Mammary epithelial cell (primary cell): ENCODE measurements around the gene HDAC4.

ENCODE experiments used
- EZH2 ChIP-seq: IDR thresholded peaks from 2 replicates; pipeline ENCODE4 v1.6.1; 2012; ENCODE audit warnings: low read length, inconsistent platforms, borderline replicate concordance
- TF ChIP-seq, protein P1 (sequence below), 2 donors: IDR thresholded peaks in 1 of 2; conservative IDR thresholded peaks in 1 of 2; 2 replicates each; pipeline ENCODE4 v1.5.1; 2011 to 2012; ENCODE audit warnings: inconsistent platforms in 2 of 2, low read length in 2 of 2, mild to moderate bottlenecking in 2 of 2, control low read depth in 1 of 2, low read depth in 1 of 2; ENCODE audit not compliant: insufficient read depth in 1 of 2; ENCODE audit errors: extremely low read depth in 1 of 2

GRCh38 chr2:239070466-239070865 lies 330.4 kb downstream of the HDAC4 start:
- TF ChIP-seq, protein P1, sequence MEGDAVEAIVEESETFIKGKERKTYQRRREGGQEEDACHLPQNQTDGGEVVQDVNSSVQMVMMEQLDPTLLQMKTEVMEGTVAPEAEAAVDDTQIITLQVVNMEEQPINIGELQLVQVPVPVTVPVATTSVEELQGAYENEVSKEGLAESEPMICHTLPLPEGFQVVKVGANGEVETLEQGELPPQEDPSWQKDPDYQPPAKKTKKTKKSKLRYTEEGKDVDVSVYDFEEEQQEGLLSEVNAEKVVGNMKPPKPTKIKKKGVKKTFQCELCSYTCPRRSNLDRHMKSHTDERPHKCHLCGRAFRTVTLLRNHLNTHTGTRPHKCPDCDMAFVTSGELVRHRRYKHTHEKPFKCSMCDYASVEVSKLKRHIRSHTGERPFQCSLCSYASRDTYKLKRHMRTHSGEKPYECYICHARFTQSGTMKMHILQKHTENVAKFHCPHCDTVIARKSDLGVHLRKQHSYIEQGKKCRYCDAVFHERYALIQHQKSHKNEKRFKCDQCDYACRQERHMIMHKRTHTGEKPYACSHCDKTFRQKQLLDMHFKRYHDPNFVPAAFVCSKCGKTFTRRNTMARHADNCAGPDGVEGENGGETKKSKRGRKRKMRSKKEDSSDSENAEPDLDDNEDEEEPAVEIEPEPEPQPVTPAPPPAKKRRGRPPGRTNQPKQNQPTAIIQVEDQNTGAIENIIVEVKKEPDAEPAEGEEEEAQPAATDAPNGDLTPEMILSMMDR (conservative IDR thresholded peaks at IDR 0.05 in 1 of 2, IDR thresholded peaks at IDR 0.05 in 1 of 2; ENCODE audit: extremely low read depth in 1 of 2, insufficient read depth in 1 of 2, low read depth in 1 of 2, low read length in 2 of 2), result no peak
- TF ChIP-seq EZH2, result no peak
